H1 (cell line): ENCODE data around the gene SCAF1. TPM values are rescaled to one million over a fixed set of nuclear protein-coding genes. Genes with fewer than 3 reads are reported as not detected.

ENCODE experiments used
- CTCF ChIA-PET: fragments of 300-600 bp; sonication (Branson Sonifier 250); formaldehyde crosslinking; loops from one replicate; lab custom pipeline; 2021; ENCODE audit not compliant: partially characterized antibody; lab: Charles Lee
- POLR2A ChIA-PET: fragments of 300-600 bp; sonication (Branson Sonifier 250); formaldehyde crosslinking; loops from one replicate; lab custom pipeline; 2021; ENCODE audit warnings: inconsistent platforms; ENCODE audit not compliant: partially characterized antibody; lab: Charles Lee
- DNase-seq, 2 experiments: peaks; one replicate each; pipeline versions ENCODE4 v3.0.0 to v3.0.0-alpha.2; 2010 to 2022; ENCODE audit warnings: low spot score in 2 of 2, low read depth in 1 of 2, mixed read lengths in 1 of 2
- FAIRE-seq: peaks from 2 replicates; lab custom pipeline; 2011; peaks lifted over from hg19 to GRCh38; lab: Jason Lieb, UNC
- H2AFZ ChIP-seq: 2 replicates; pipeline ENCODE4 v1.8.1; 2012; ENCODE audit warnings: low read length, inconsistent platforms
- H2AK5ac ChIP-seq: 2 replicates; pipeline ENCODE4 v1.6.1; 2013; ENCODE audit warnings: low read depth, low read length
- H2BK120ac ChIP-seq: replicated peaks from 2 replicates; pipeline ENCODE3; 2013; ENCODE audit warnings: low read depth, low read length, inconsistent platforms
- H2BK12ac ChIP-seq: 2 replicates; pipeline ENCODE4 v1.6.1; 2013; ENCODE audit warnings: low read depth, low read length
- H2BK15ac ChIP-seq: 2 replicates; pipeline ENCODE4 v1.6.1; 2013; ENCODE audit warnings: low read length
- H2BK20ac ChIP-seq: 2 replicates; pipeline ENCODE4 v1.6.1; 2013; ENCODE audit warnings: low read length
- H2BK5ac ChIP-seq: 2 replicates; pipeline ENCODE4 v1.6.1; 2013; ENCODE audit warnings: low read depth, low read length
- H3K14ac ChIP-seq: 2 replicates; pipeline ENCODE4 v1.6.1; 2013; ENCODE audit warnings: inconsistent platforms; ENCODE audit not compliant: insufficient read length
- H3K18ac ChIP-seq: 2 replicates; pipeline ENCODE4 v1.6.1; 2013; ENCODE audit warnings: low read length; ENCODE audit errors: extremely low read depth
- H3K23ac ChIP-seq: 2 replicates; pipeline ENCODE4 v1.6.1; 2013; ENCODE audit warnings: inconsistent platforms; ENCODE audit not compliant: insufficient read length
- H3K23me2 ChIP-seq: 2 replicates; pipeline ENCODE4 v1.6.1; 2013; ENCODE audit warnings: low read depth, low read length
- H3K27ac ChIP-seq: 2 replicates; pipeline ENCODE4 v1.6.1; 2011; ENCODE audit warnings: low read depth, low read length, inconsistent platforms
- H3K27me3 ChIP-seq, 4 experiments: replicated peaks in 1 of 4; 1 replicate in 1 of 4; 2 replicates in 3 of 4; pipeline versions ENCODE4 v1.6.1 to v1.8.1; 2011 to 2013; ENCODE audit warnings: low read length in 3 of 4, mild to moderate bottlenecking in 3 of 4, inconsistent platforms in 2 of 4, mixed read lengths in 2 of 4, moderate library complexity in 1 of 4; ENCODE audit not compliant: control insufficient read depth in 3 of 4, insufficient read depth in 3 of 4; ENCODE audit errors: extremely low read depth in 1 of 4
- H3K36me3 ChIP-seq, 4 experiments: 2 replicates each; pipeline versions ENCODE4 v1.6.1 to v1.8.1; 2011 to 2013; ENCODE audit warnings: mild to moderate bottlenecking in 4 of 4, low read length in 3 of 4, moderate library complexity in 2 of 4, control low read depth in 1 of 4, inconsistent platforms in 1 of 4; ENCODE audit not compliant: insufficient read depth in 4 of 4, control insufficient read depth in 2 of 4
- H3K4ac ChIP-seq: replicated peaks from 2 replicates; pipeline ENCODE3; 2013; ENCODE audit warnings: low read length, low read depth, mixed read lengths, inconsistent platforms; ENCODE audit not compliant: insufficient read length
- H3K4me1 ChIP-seq, 4 experiments: replicated peaks in 1 of 4; 1 replicate in 1 of 4; 2 replicates in 3 of 4; pipeline versions ENCODE4 v1.6.1 to v1.8.1; 2011 to 2013; ENCODE audit warnings: low read length in 3 of 4, inconsistent platforms in 2 of 4, mixed read lengths in 1 of 4; ENCODE audit not compliant: insufficient read depth in 4 of 4, control insufficient read depth in 3 of 4
- H3K4me2 ChIP-seq, 2 experiments: 2 replicates each; pipeline versions ENCODE4 v1.6.1 to v1.8.1; 2011 to 2013; ENCODE audit warnings: low read depth in 2 of 2, low read length in 2 of 2, control low read depth in 1 of 2, inconsistent platforms in 1 of 2, mild to moderate bottlenecking in 1 of 2; ENCODE audit not compliant: insufficient read depth in 1 of 2
- H3K4me3 ChIP-seq, 4 experiments: fragments of 200-600, 300-600 bp in 1 of 4; sonication (generic), shearing (Covaris generic), sonication (Bioruptor Twin) in 1 of 4; 2 replicates each; pipeline versions ENCODE4 v1.5.1 to v1.8.1; 2011 to 2016; ENCODE audit warnings: low read length in 4 of 4, low read depth in 3 of 4, control low read depth in 2 of 4, inconsistent platforms in 2 of 4, mild to moderate bottlenecking in 2 of 4, mixed read lengths in 1 of 4, moderate library complexity in 1 of 4; ENCODE audit not compliant: insufficient read depth in 2 of 4; ENCODE audit errors: extremely low read depth in 1 of 4
- H3K56ac ChIP-seq: replicated peaks from 2 replicates; pipeline ENCODE3; 2013; ENCODE audit warnings: low read depth, mild to moderate bottlenecking, mixed read lengths, low read length, inconsistent platforms; ENCODE audit not compliant: insufficient read length
- H3K79me1 ChIP-seq: 2 replicates; pipeline ENCODE4 v1.6.1; 2013; ENCODE audit warnings: low read depth, low read length, control low read depth
- H3K79me2 ChIP-seq, 2 experiments: 2 replicates each; pipeline versions ENCODE4 v1.6.1 to v1.8.1; 2012 to 2013; ENCODE audit warnings: low read length in 2 of 2, mild to moderate bottlenecking in 2 of 2, inconsistent platforms in 1 of 2; ENCODE audit not compliant: insufficient read depth in 2 of 2, control insufficient read depth in 1 of 2
- H3K9ac ChIP-seq, 4 experiments: replicated peaks in 1 of 4; 1 replicate in 1 of 4; 2 replicates in 3 of 4; pipeline versions ENCODE4 v1.6.1 to v1.8.1; 2011 to 2013; ENCODE audit warnings: low read depth in 3 of 4, low read length in 3 of 4, control low read depth in 2 of 4, mild to moderate bottlenecking in 2 of 4, moderate library complexity in 2 of 4, inconsistent platforms in 1 of 4; ENCODE audit errors: extremely low read depth in 1 of 4
- H3K9me3 ChIP-seq, 2 experiments: 2 replicates each; pipeline versions ENCODE4 v1.6.1 to v1.8.1; 2012 to 2013; ENCODE audit warnings: mild to moderate bottlenecking in 2 of 2, moderate library complexity in 2 of 2, control low read depth in 1 of 2, inconsistent platforms in 1 of 2, low read depth in 1 of 2, low read length in 1 of 2, mixed read lengths in 1 of 2; ENCODE audit not compliant: insufficient read depth in 2 of 2
- H4K20me1 ChIP-seq, 2 experiments: replicated peaks in 1 of 2; 2 replicates each; pipeline versions ENCODE3 to v1.8.1; 2011 to 2013; ENCODE audit warnings: inconsistent platforms in 2 of 2, low read length in 2 of 2, mild to moderate bottlenecking in 1 of 2; ENCODE audit not compliant: insufficient read depth in 2 of 2, control insufficient read depth in 1 of 2
- H4K5ac ChIP-seq: 2 replicates; pipeline ENCODE4 v1.6.1; 2013; ENCODE audit warnings: low read length, low read depth, mixed read lengths, inconsistent platforms; ENCODE audit not compliant: insufficient read length
- H4K8ac ChIP-seq: 2 replicates; pipeline ENCODE4 v1.8.0; 2013; ENCODE audit warnings: mild to moderate bottlenecking, moderate library complexity, low read length, inconsistent platforms; ENCODE audit not compliant: insufficient read depth; ENCODE audit errors: extremely low read depth
- H4K91ac ChIP-seq: replicated peaks from 2 replicates; pipeline ENCODE3; 2013; ENCODE audit warnings: low read length, mixed read lengths, inconsistent platforms; ENCODE audit not compliant: insufficient read length
- CREB1 ChIP-seq: IDR thresholded peaks from 2 replicates; pipeline ENCODE4 v1.6.1; 2012; ENCODE audit warnings: inconsistent platforms
- SIX5 ChIP-seq: IDR thresholded peaks from 2 replicates; pipeline ENCODE4 v1.6.1; 2011; ENCODE audit warnings: mild to moderate bottlenecking, low read depth, low read length
- WGBS, 2 experiments: shearing (Covaris generic) in 1 of 2; methylation state at CpG; one replicate each; pipeline versions ENCODE4 v1.1.6 to v1.1.7; 2013 to 2015; ENCODE audit warnings: low lambda C conversion rate in 2 of 2, mixed read lengths in 2 of 2, inconsistent platforms in 1 of 2, low coverage in 1 of 2, missing lambda C conversion rate in 1 of 2; ENCODE audit not compliant: insufficient replicate concordance in 2 of 2, insufficient coverage in 1 of 2, insufficient read length in 1 of 2; ENCODE audit errors: extremely low coverage in 1 of 2, missing lambda C conversion rate in 1 of 2; 5-methylcytosine and 5-hydroxymethylcytosine counted together
- polyA plus RNA-seq, 7 experiments: library from polyadenylated mRNA; depleted of rRNA in 3 of 7; stranded (reverse) in 5 of 7; unstranded in 2 of 7; fragments of >200 nt in 5 of 7; fragments of 200-250 nt in 2 of 7; gene quantifications; 1 replicate in 5 of 7; 2 replicates in 1 of 7; 4 replicates in 1 of 7; pipeline versions ENCODE4 v1.2.1 to v1.2.3, GENCODE V29; 2011 to 2013; ENCODE audit warnings: missing spikeins in 2 of 7, mixed read lengths in 2 of 7
- total RNA-seq: library from RNA; stranded (reverse); fragmentation: NEBNext Ultra II Directional; extraction: Animal tissue kit (Norgen Biotek cat#: 25700); gene quantifications from 2 replicates; pipeline ENCODE4 v1.2.1, GENCODE V29; 2021

Gene SCAF1
- total and polyA plus RNA-seq, 2 of the 8 experiments (the other 6 are each of a cell fraction or from before 2014, with no cell fraction given): 9.7 to 81.7 TPM

GRCh38 chr19:49624967-49625910, 16.8 kb upstream of the SCAF1 start:
- CTCF ChIA-PET: interaction anchor here (0.6 to 1.5 kb wide), 3 partner anchors 36 to 55 kb away, joined by 3 read pairs; no protein-coding TSS in a partner anchor
- H3K18ac ChIP-seq: no peak overlapping the region
- no peaks in the 10 kb centered on the region for H3K23me2 ChIP-seq
- DNase-seq (no peak), FAIRE-seq (no peak)
- no peak for TF ChIP-seq CREB1
- no peak for TF ChIP-seq SIX5
- H3K14ac ChIP-seq: no peak overlapping the region
- peaks cover 5 to 38% (median 16%) of the 10 kb centered on the region in 4 experiments; a peak in 7 of 8 replicates for H3K36me3 ChIP-seq
- H3K9me3 ChIP-seq: no peaks in the 10 kb centered on the region
- H2BK12ac ChIP-seq: no peak overlapping the region
- H2BK20ac ChIP-seq: no peak overlapping the region
- no peak overlapping the region for H3K27ac ChIP-seq
- no peak overlapping the region for H2AFZ ChIP-seq
- peaks cover 3 to 12% of the 10 kb centered on the region in 2 experiments for H4K20me1 ChIP-seq
- no peak overlapping the region for H3K56ac ChIP-seq
- no peak overlapping the region for H2BK15ac ChIP-seq
- no peaks in the 10 kb centered on the region; the same call in 1 of the 2 replicates for H3K79me1 ChIP-seq
- no peak overlapping the region for H2BK120ac ChIP-seq
- no peak overlapping the region for H4K5ac ChIP-seq
- peak overlapping the region; percentile 57; the same call in 1 of the 2 replicates for H4K8ac ChIP-seq
- H3K79me2 ChIP-seq: no peaks in the 10 kb centered on the region
- no peak overlapping the region for H2AK5ac ChIP-seq
- no peak overlapping the region for H4K91ac ChIP-seq
- 95% methylated on average over 17 of the region's 27 CpGs; no CpG with 5 or more reads in 1 of the 2 experiments for WGBS, 2 experiments
- no peak overlapping the region for H3K23ac ChIP-seq
- no peak overlapping the region for H3K4ac ChIP-seq
- POLR2A ChIA-PET: interaction anchor here (0.7 to 50.7 kb wide), 7 partner anchors 10 to 51 kb away, joined by 3 to 840 read pairs (median 4); partner anchors contain the start of genes PRMT1, PRR12 and RRAS
- no peak overlapping the region for H3K9ac ChIP-seq
- H2BK5ac ChIP-seq: no peak overlapping the region
- H3K4me3 ChIP-seq: no peak overlapping the region
- no peaks in the 10 kb centered on the region for H3K27me3 ChIP-seq
- H3K4me1 ChIP-seq: no peaks in the 10 kb centered on the region
- no peak overlapping the region for H3K4me2 ChIP-seq
